ENCODE results near the gene CENPB. TPM values are rescaled to one million over a fixed set of nuclear protein-coding genes. Genes with fewer than 3 reads are reported as not detected.

The CENPB gene
- total and polyA plus RNA-seq, 5 donors: 63.9 to 92.7 (median 71.5) TPM

DNA sequence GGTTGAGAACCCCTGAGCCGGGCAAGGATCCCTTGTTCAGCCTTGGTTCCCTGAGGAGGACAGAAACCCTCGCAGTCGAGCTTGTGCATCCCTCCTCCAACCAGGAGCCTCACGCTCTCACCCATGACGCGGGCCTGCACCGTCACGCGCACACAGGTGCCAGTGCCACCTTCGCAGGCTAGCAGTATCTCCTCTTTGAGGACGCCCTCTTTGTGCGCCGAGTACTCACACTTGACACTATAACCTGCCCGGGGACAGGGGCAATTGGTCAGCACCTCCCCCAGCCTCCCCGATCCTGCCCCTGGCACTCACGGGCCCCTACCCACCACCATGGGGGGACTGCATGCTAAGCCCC, 32.3 kb downstream of the CENPB start:
- WGBS: 85% methylated on average over 16 of the region's 16 CpGs
- H3K27ac ChIP-seq (ENCODE audit: low read length): no peak overlapping the region

DNA sequence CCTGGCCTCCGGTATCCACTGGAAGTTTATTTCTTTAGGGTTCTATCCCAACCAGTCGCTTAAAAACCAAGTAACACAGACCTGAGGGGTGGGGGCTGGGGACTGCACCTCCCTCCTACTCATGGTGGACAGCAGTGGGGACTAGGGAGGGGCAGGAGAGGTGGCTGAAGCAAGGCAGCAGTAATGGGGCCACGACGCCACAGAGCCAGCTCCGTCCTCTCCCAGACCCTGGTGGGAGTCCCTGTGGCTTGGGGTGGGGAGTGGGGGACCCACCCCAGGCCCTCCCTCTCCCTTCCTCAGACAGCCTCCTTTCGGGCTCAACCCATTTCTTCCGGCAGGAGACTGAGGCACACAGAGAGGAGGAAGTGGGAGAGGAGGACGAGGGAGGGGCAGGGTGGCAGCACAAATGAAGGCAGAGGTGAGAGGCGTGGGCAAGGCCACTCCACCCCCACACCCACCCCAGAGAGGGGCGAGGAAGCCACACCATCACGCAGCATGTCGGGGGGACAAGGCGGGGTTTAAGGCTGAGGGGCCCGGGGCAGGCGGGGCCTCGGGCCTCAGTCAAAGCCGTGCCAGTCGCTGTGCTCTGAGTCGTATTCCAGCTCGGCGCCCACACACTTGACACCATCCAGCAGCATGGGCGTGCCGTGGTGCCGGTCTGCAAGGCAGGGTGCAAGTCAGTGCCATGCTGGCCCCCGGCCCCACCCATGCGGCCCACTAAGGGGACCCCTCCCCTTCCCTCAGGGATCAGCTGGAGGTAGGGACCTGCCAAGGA, 32.9 kb downstream of the CENPB start:
- intact Hi-C loops (cut with DNase I): no loop called here
- DNase-seq (peak in 2 of 3 donors; percentile 64 to 72), ATAC-seq (peak in 1 of 2 donors; percentile 5)
- Histone ChIP-seq H3K27ac (ENCODE audit: low read length) (no peak overlapping the region), H3K27me3 (ENCODE audit: control insufficient read depth, insufficient read depth) (no peaks in the 10 kb centered on the region), H3K4me3 (ENCODE audit: low read length) (no peak overlapping the region), H3K9me3 (ENCODE audit: control insufficient read depth, low read length) (no peaks in the 10 kb centered on the region), H3K4me1 (ENCODE audit: control insufficient read depth, insufficient read depth, low read length) (no peaks in the 10 kb centered on the region)
- 72% methylated on average over 26 of the region's 26 CpGs for WGBS

More for the DNA sequence above, 32.3 kb downstream of the CENPB start:
- DNase-seq (peak in 2 of 3 donors; percentile 48 to 53), ATAC-seq (no peak)
- H3K9me3 ChIP-seq (ENCODE audit: control insufficient read depth, low read length): no peaks in the 10 kb centered on the region
- no peaks in the 10 kb centered on the region for H3K4me1 ChIP-seq (ENCODE audit: control insufficient read depth, insufficient read depth, low read length)
- intact Hi-C loops (cut with DNase I): no loop called here
- no peaks in the 10 kb centered on the region for H3K27me3 ChIP-seq (ENCODE audit: control insufficient read depth, insufficient read depth)
- H3K4me3 ChIP-seq (ENCODE audit: low read length): no peak overlapping the region

DNA sequence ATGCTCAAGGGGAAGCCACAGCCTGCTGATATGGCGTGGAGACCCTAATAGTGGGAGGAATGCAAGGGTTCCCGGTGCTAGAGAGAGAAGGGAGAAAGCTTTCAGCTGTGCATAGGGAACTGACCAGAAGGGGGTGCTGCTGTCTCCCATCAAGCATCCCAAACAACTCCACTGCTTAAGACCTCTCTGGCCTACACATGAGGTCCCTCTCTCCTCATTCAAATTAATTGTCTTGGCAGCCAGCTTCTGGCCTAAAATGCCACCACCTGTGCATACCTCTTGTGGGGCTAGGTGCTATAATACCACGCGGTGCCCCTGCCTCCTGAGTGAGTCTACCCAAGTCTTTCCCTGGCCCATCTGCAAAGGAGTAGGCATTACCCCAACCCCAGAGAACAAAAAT, 33.4 kb downstream of the CENPB start:
- peak; percentile 64 to 82 (median 65) for DNase-seq
- Histone ChIP-seq H3K27ac (ENCODE audit: low read length) (no peak overlapping the region), H3K4me1 (ENCODE audit: control insufficient read depth, insufficient read depth, low read length) (no peaks in the 10 kb centered on the region), H3K4me3 (ENCODE audit: low read length) (no peak overlapping the region), H3K27me3 (ENCODE audit: control insufficient read depth, insufficient read depth) (no peaks in the 10 kb centered on the region), H3K9me3 (ENCODE audit: control insufficient read depth, low read length) (no peaks in the 10 kb centered on the region)
- intact Hi-C loops (cut with DNase I): no loop called here
- WGBS: 44% methylated on average over 4 of the region's 4 CpGs
- peak; percentile 50 to 53 for ATAC-seq

DNA sequence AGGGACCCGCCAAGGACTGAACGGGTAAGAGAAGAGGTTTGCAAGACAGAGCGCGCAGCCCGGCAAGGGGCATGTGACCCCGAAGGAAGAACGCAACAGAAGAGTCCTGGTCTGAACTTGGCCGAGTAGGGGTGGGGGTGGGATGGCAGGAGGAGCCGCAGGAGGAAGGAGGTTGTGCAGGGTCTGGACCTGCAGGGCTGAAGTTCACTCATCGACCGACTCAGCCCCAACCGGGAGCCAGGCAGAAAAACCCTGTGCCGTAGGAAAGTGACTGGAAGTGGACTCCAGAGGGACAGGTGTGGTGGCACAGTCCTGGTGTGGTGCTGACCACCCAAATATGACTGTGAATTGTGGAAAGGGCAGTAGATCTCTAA, 34.2 kb downstream of the CENPB start:
- H3K4me3 ChIP-seq (ENCODE audit: low read length): peak overlapping the region; percentile 14
- intact Hi-C loops (cut with DNase I): no loop called here
- H3K27me3 ChIP-seq (ENCODE audit: control insufficient read depth, insufficient read depth): no peaks in the 10 kb centered on the region
- DNase-seq: no peak
- no peaks in the 10 kb centered on the region for H3K9me3 ChIP-seq (ENCODE audit: control insufficient read depth, low read length)
- peak in 1 of 2 donors; percentile 0 for ATAC-seq
- no peak overlapping the region for H3K27ac ChIP-seq (ENCODE audit: low read length)
- no peaks in the 10 kb centered on the region for H3K4me1 ChIP-seq (ENCODE audit: control insufficient read depth, insufficient read depth, low read length)
- 38% methylated on average over 13 of the region's 13 CpGs for WGBS

DNA sequence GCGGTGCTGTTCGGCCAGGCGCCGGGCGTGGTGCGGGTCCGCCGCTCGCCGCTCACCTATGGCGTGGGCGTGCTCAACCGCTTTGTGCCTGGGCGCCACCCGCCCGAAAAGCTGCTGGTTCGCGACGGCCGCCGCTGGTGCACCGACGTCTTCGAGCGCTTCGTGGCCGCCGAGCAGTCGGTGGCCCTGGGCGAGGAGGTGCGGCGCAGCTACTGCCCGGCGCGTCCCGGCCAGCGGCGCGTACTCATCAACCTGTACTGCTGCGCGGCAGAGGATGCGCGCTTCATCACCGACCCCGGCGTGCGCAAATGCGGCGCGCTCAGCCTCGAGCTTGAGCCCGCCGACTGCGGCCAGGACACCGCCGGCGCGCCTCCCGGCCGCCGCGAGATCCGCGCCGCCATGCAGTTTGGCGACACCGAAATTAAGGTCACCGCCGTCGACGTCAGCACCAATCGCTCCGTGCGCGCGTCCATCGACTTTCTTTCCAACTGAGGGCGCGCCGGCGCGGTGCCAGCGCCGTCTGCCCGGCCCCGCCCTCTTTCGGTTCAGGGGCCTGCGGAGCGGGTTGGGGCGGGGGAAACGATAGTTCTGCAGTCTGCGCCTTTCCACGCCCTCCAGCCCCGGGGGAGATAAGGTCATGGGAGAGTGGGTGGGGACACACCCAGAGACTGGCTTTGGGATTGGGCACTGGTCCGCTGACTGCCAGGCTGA, 34.7 kb downstream of the CENPB start:
- ATAC-seq: peak; percentile 77 to 79
- WGBS: 49% methylated on average over 95 of the region's 95 CpGs
- H3K4me1 ChIP-seq (ENCODE audit: control insufficient read depth, insufficient read depth, low read length): no peaks in the 10 kb centered on the region
- no peaks in the 10 kb centered on the region for H3K27me3 ChIP-seq (ENCODE audit: control insufficient read depth, insufficient read depth)
- intact Hi-C loops (cut with DNase I): no loop called here
- H3K4me3 ChIP-seq (ENCODE audit: low read length): peak overlapping the region; percentile 14
- no peak overlapping the region for H3K27ac ChIP-seq (ENCODE audit: low read length)
- no peaks in the 10 kb centered on the region for H3K9me3 ChIP-seq (ENCODE audit: control insufficient read depth, low read length)
- peak; percentile 84 to 94 (median 94) for DNase-seq

DNA sequence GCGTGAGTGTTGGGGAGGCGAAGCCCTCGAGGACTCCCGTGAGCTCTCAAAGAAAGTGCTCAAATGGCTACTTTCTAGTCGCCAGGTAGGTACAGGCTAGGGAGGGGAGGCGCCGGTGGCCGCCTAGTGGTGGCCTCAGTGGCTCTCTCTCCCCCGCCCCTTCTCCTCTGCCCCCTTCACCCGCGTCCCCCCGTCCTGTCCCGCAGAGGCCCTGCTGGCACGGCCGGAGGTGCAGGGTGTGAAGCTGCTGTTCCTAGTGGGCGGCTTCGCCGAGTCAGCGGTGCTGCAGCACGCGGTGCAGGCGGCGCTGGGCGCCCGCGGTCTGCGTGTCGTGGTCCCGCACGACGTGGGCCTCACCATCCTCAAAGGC, 35.2 kb downstream of the CENPB start:
- ATAC-seq: no peak
- Histone ChIP-seq H3K27me3 (ENCODE audit: control insufficient read depth, insufficient read depth) (no peaks in the 10 kb centered on the region), H3K4me1 (ENCODE audit: control insufficient read depth, insufficient read depth, low read length) (no peaks in the 10 kb centered on the region), H3K9me3 (ENCODE audit: control insufficient read depth, low read length) (no peaks in the 10 kb centered on the region), H3K4me3 (ENCODE audit: low read length) (no peak overlapping the region), H3K27ac (ENCODE audit: low read length) (no peak overlapping the region)
- WGBS: 68% methylated on average over 31 of the region's 31 CpGs
- DNase-seq: no peak
- intact Hi-C loops (cut with DNase I): no loop called here

GRCh38 chr20:3749689-3750531, 36.6 kb downstream of the CENPB start:
- Histone ChIP-seq H3K4me1 (ENCODE audit: control insufficient read depth, insufficient read depth, low read length) (no peaks in the 10 kb centered on the region), H3K27ac (ENCODE audit: low read length) (no peak overlapping the region), H3K27me3 (ENCODE audit: control insufficient read depth, insufficient read depth) (no peaks in the 10 kb centered on the region), H3K9me3 (ENCODE audit: control insufficient read depth, low read length) (no peaks in the 10 kb centered on the region), H3K4me3 (ENCODE audit: low read length) (no peak overlapping the region)
- no peak for ATAC-seq
- 56% methylated on average over 72 of the region's 72 CpGs for WGBS
- intact Hi-C loops (cut with DNase I): no loop called here
- DNase-seq: peak in 2 of 3 donors; percentile 69 to 71

DNA sequence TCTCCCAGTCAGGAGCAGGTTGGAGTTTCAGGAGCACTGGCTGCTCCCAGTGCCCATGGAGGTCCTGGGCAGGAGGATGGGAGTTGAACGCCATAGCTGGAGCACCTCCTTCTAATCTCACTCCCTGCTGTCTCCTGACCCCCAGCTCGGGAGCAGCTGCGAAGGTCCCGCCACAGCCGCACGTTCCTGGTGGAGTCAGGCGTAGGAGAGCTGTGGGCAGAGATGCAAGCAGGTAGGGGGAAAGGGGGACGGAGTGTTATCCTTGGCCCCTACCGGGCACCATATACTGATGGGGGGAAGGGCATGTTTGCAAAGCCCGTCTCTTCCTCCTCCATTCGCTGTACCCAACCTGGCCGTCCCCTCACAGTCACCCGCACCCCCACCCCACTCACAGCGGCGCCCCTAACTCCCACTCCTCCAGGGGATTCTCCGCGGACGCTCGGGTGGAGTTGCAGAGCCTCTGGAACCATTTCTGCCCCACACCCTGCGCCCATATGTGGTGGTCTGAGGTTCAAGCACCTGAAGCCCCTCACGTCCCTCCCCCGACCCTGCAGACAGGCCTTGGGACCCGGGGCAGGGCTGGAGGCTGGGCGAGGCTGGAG, 37.4 kb downstream of the CENPB start:
- no peak for ATAC-seq
- intact Hi-C loops (cut with DNase I): no loop called here
- H3K4me1 ChIP-seq (ENCODE audit: control insufficient read depth, insufficient read depth, low read length): no peaks in the 10 kb centered on the region

GRCh38 chr20:3748073-3748472, 38.5 kb downstream of the CENPB start:
- ATAC-seq: no peak
- WGBS: 92% methylated on average over 16 of the region's 16 CpGs

More for the DNA sequence above, 37.4 kb downstream of the CENPB start:
- Histone ChIP-seq H3K9me3 (ENCODE audit: control insufficient read depth, low read length) (no peaks in the 10 kb centered on the region), H3K27me3 (ENCODE audit: control insufficient read depth, insufficient read depth) (no peaks in the 10 kb centered on the region), H3K27ac (ENCODE audit: low read length) (no peak overlapping the region), H3K4me3 (ENCODE audit: low read length) (no peak overlapping the region)
- 77% methylated on average over 24 of the region's 24 CpGs for WGBS
- DNase-seq: peak in 1 of 3 donors; percentile 63

GRCh38 chr20:3747471-3747870, 39.1 kb downstream of the CENPB start:
- no peak for DNase-seq
- Histone ChIP-seq H3K4me3 (ENCODE audit: low read length) (no peak overlapping the region), H3K27me3 (ENCODE audit: control insufficient read depth, insufficient read depth) (no peaks in the 10 kb centered on the region), H3K9me3 (ENCODE audit: control insufficient read depth, low read length) (no peaks in the 10 kb centered on the region), H3K27ac (ENCODE audit: low read length) (no peak overlapping the region), H3K4me1 (ENCODE audit: control insufficient read depth, insufficient read depth, low read length) (no peaks in the 10 kb centered on the region)
- intact Hi-C loops (cut with DNase I): no loop called here
- 79% methylated on average over 2 of the region's 2 CpGs for WGBS
- ATAC-seq: no peak

More at GRCh38 chr20:3748073-3748472, 38.5 kb downstream of the CENPB start:
- Histone ChIP-seq H3K27ac (ENCODE audit: low read length) (no peak overlapping the region), H3K27me3 (ENCODE audit: control insufficient read depth, insufficient read depth) (no peaks in the 10 kb centered on the region), H3K9me3 (ENCODE audit: control insufficient read depth, low read length) (no peaks in the 10 kb centered on the region), H3K4me3 (ENCODE audit: low read length) (no peak overlapping the region), H3K4me1 (ENCODE audit: control insufficient read depth, insufficient read depth, low read length) (no peaks in the 10 kb centered on the region)
- peak in 1 of 3 donors; percentile 62 for DNase-seq
- intact Hi-C loops (cut with DNase I): no loop called here
